Neural progenitor cell (in vitro differentiated cells): ENCODE data around the gene SNAPC2. TPM values are rescaled to one million over a fixed set of nuclear protein-coding genes. Genes with fewer than 3 reads are reported as not detected.

Experiments used
- DNase-seq: peaks from one replicate; pipeline ENCODE4 v3.0.0-alpha.2; 2016; ENCODE audit warnings: low spot score
- H2AFZ ChIP-seq: fragments of 200-600 bp; sonication (generic); replicated peaks from 2 replicates; pipeline ENCODE4 v1.6.1; 2016; ENCODE audit warnings: antibody characterized with exemption
- H3F3A ChIP-seq: fragments of 200-600 bp; sonication (generic); 2 replicates; pipeline ENCODE4 v1.6.1; 2016; ENCODE audit warnings: antibody characterized with exemption, low read depth
- H3K27ac ChIP-seq: fragments of 200-600 bp; sonication (generic); 2 replicates; pipeline ENCODE4 v1.5.1; 2016; ENCODE audit warnings: mild to moderate bottlenecking
- H3K27me3 ChIP-seq: fragments of 200-600 bp; sonication (generic); 2 replicates; pipeline ENCODE4 v1.6.1; 2016; ENCODE audit warnings: mild to moderate bottlenecking, moderate library complexity
- H3K36me3 ChIP-seq: fragments of 200-600 bp; sonication (generic); 2 replicates; pipeline ENCODE4 v1.5.1; 2016
- H3K4me1 ChIP-seq: fragments of 200-600 bp; sonication (generic); 2 replicates; pipeline ENCODE4 v1.6.1; 2016; ENCODE audit warnings: mixed run types
- H3K4me2 ChIP-seq: fragments of 200-600 bp; sonication (generic); 2 replicates; pipeline ENCODE4 v1.6.1; 2016
- H3K4me3 ChIP-seq: fragments of 200-600 bp; sonication (generic); 2 replicates; pipeline ENCODE4 v1.5.1; 2016
- H3K79me2 ChIP-seq: fragments of 200-600 bp; sonication (generic); 2 replicates; pipeline ENCODE4 v1.6.1; 2016; ENCODE audit warnings: low read depth
- H3K9ac ChIP-seq: fragments of 200-600 bp; sonication (generic); 2 replicates; pipeline ENCODE4 v1.6.1; 2016
- H3K9me3 ChIP-seq: fragments of 200-600 bp; sonication (generic); 2 replicates; pipeline ENCODE4 v1.5.1; 2016; ENCODE audit warnings: low read depth
- H4K20me1 ChIP-seq: fragments of 200-600 bp; sonication (generic); 2 replicates; pipeline ENCODE4 v1.6.1; 2016; ENCODE audit warnings: low read depth
- H3K27ac Mint-ChIP-seq: 3 replicates; pipeline ENCODE4 v1.8.0; 2021; ENCODE audit warnings: mixed read lengths
- H3K27me3 Mint-ChIP-seq: 2 replicates; pipeline ENCODE4 v1.8.0; 2022; ENCODE audit warnings: low read depth, mild to moderate bottlenecking, inconsistent platforms, moderate library complexity, mixed read lengths; ENCODE audit not compliant: insufficient read depth
- H3K36me3 Mint-ChIP-seq: 3 replicates; pipeline ENCODE4 v1.8.0; 2021; ENCODE audit warnings: mixed read lengths
- H3K4me1 Mint-ChIP-seq: 3 replicates; pipeline ENCODE4 v1.8.0; 2021; ENCODE audit warnings: mixed read lengths
- H3K4me3 Mint-ChIP-seq: 3 replicates; pipeline ENCODE4 v1.8.0; 2021; ENCODE audit warnings: mild to moderate bottlenecking, moderate library complexity, mixed read lengths
- H3K9me3 Mint-ChIP-seq: 3 replicates; pipeline ENCODE4 v1.8.0; 2020; ENCODE audit warnings: mixed read lengths
- CTCF ChIP-seq: fragments of 200-600 bp; sonication (generic); IDR thresholded peaks from 2 replicates; pipeline ENCODE4 v1.5.1; 2017; ENCODE audit warnings: antibody characterized with exemption, mild to moderate bottlenecking
- EZH2 ChIP-seq: fragments of 200-600 bp; sonication (generic); IDR thresholded peaks from 2 replicates; pipeline ENCODE4 v1.6.1; 2017; ENCODE audit warnings: antibody characterized with exemption, mild to moderate bottlenecking, moderate library complexity
- EZH2phosphoT487 ChIP-seq: fragments of 200-600 bp; sonication (generic); IDR thresholded peaks from 2 replicates; pipeline ENCODE4 v1.6.1; 2017; ENCODE audit warnings: antibody characterized with exemption
- total RNA-seq: library from RNA; depleted of rRNA; stranded (reverse); fragments of >200 nt; gene quantifications from 2 replicates; pipeline ENCODE4 v1.2.3, GENCODE V29; 2015; ENCODE audit warnings: low replicate concordance

SNAPC2 gene
- total RNA-seq, 1 donor from 2014 or later = 5.7 TPM

GRCh38 chr19:7879111-7879807 is 40.9 kb upstream of the SNAPC2 start:
- Mint-ChIP-seq H3K9me3 (peaks cover 3% of the 10 kb centered on the region), H3K36me3 (no peaks in the 10 kb centered on the region), H3K4me3 (no peak overlapping the region), H3K27ac (no peak overlapping the region), H3K27me3 (peaks cover 6% of the 10 kb centered on the region), H3K4me1 (peaks cover 4% of the 10 kb centered on the region)
- no peak overlapping the region for H3K9ac ChIP-seq
- no peaks in the 10 kb centered on the region for H3K36me3 ChIP-seq
- no peak for DNase-seq
- H3F3A ChIP-seq = peaks cover 10% of the 10 kb centered on the region
- H3K27me3 ChIP-seq = no peaks in the 10 kb centered on the region
- H2AFZ ChIP-seq = no peak overlapping the region
- peaks cover 4% of the 10 kb centered on the region for H3K4me1 ChIP-seq
- H3K4me2 ChIP-seq = no peak overlapping the region
- TF ChIP-seq EZH2 (no peak), CTCF (no peak), EZH2phosphoT487 (no peak)
- no peak overlapping the region for H3K4me3 ChIP-seq
- no peaks in the 10 kb centered on the region for H4K20me1 ChIP-seq
- no peak overlapping the region for H3K27ac ChIP-seq
- H3K79me2 ChIP-seq = no peaks in the 10 kb centered on the region
- H3K9me3 ChIP-seq = no peaks in the 10 kb centered on the region

- peak; percentile 41 for DNase-seq
- no peaks in the 10 kb centered on the region for H3K36me3 ChIP-seq
- Mint-ChIP-seq H3K27ac (no peak overlapping the region), H3K4me3 (no peak overlapping the region), H3K36me3 (no peaks in the 10 kb centered on the region), H3K4me1 (peaks cover 1% of the 10 kb centered on the region), H3K27me3 (peaks cover 6% of the 10 kb centered on the region), H3K9me3 (peaks cover 3% of the 10 kb centered on the region)
- H3K4me2 ChIP-seq = no peak overlapping the region
- H2AFZ ChIP-seq = no peak overlapping the region
- no peak overlapping the region for H3K9ac ChIP-seq
- no peak for TF ChIP-seq EZH2
- no peak for TF ChIP-seq CTCF
- no peak for TF ChIP-seq EZH2phosphoT487
- no peaks in the 10 kb centered on the region for H3K27me3 ChIP-seq
- no peaks in the 10 kb centered on the region for H3K9me3 ChIP-seq
- no peak overlapping the region for H3K27ac ChIP-seq
- H3F3A ChIP-seq = peaks cover 6% of the 10 kb centered on the region
- peaks cover 2% of the 10 kb centered on the region for H3K4me1 ChIP-seq
- H4K20me1 ChIP-seq = no peaks in the 10 kb centered on the region
- H3K4me3 ChIP-seq = no peak overlapping the region
- H3K79me2 ChIP-seq = no peaks in the 10 kb centered on the region
Measured at GRCh38 chr19:7879836-7880235, 40.3 kb upstream of the SNAPC2 start.

- TF ChIP-seq CTCF = no peak
- no peak for TF ChIP-seq EZH2phosphoT487
- no peak for TF ChIP-seq EZH2
- peaks cover 11% of the 10 kb centered on the region for H3K27me3 ChIP-seq
- Mint-ChIP-seq H3K27me3 (peaks cover 8% of the 10 kb centered on the region), H3K27ac (peak overlapping the region; percentile 6), H3K36me3 (no peaks in the 10 kb centered on the region), H3K4me3 (no peak overlapping the region), H3K9me3 (peaks cover 3% of the 10 kb centered on the region), H3K4me1 (peaks cover 3% of the 10 kb centered on the region)
- H3K36me3 ChIP-seq = no peaks in the 10 kb centered on the region
- no peak overlapping the region for H3K4me2 ChIP-seq
- no peak overlapping the region for H2AFZ ChIP-seq
- no peak overlapping the region for H3K4me3 ChIP-seq
- no peaks in the 10 kb centered on the region for H3K79me2 ChIP-seq
- no peaks in the 10 kb centered on the region for H3K9me3 ChIP-seq
- no peaks in the 10 kb centered on the region for H3K4me1 ChIP-seq
- DNase-seq = no peak
- no peaks in the 10 kb centered on the region for H3F3A ChIP-seq
- H4K20me1 ChIP-seq = no peaks in the 10 kb centered on the region
- no peak overlapping the region for H3K9ac ChIP-seq
- H3K27ac ChIP-seq = no peak overlapping the region
Measured at GRCh38 chr19:7881910-7882309, 38.2 kb upstream of the SNAPC2 start.
